Neuronal stem cell (in vitro differentiated cells): ENCODE data around the gene SFXN1.
"Not testable (repeated sequence)": the region's sequence is repeated elsewhere in the genome, so short reads cannot be mapped to it uniquely, and the experiment has no call there.

Source experiments
- DNase-seq: peaks from one replicate; pipeline ENCODE4 v3.0.0-alpha.2; 2013; ENCODE audit warnings: low spot score
- H2AFZ ChIP-seq: one replicate; pipeline ENCODE4 v1.6.1; 2013; ENCODE audit warnings: mild to moderate bottlenecking, low read length, inconsistent platforms
- H2AK5ac ChIP-seq: 2 replicates; pipeline ENCODE4 v1.6.1; 2013; ENCODE audit warnings: low read depth, mild to moderate bottlenecking, inconsistent platforms, low read length, moderate library complexity, mixed read lengths
- H2BK120ac ChIP-seq: 2 replicates; pipeline ENCODE4 v1.6.1; 2013; ENCODE audit warnings: low read depth, mild to moderate bottlenecking, inconsistent platforms, low read length, moderate library complexity, mixed read lengths
- H2BK12ac ChIP-seq: one replicate; pipeline ENCODE4 v1.6.1; 2013; ENCODE audit warnings: low read length, inconsistent platforms
- H2BK15ac ChIP-seq: 2 replicates; pipeline ENCODE4 v1.6.1; 2013; ENCODE audit warnings: mild to moderate bottlenecking, low read length, inconsistent platforms, mixed read lengths
- H2BK5ac ChIP-seq: one replicate; pipeline ENCODE4 v1.6.1; 2013; ENCODE audit warnings: inconsistent platforms, mild to moderate bottlenecking, low read length, moderate library complexity
- H3K14ac ChIP-seq: one replicate; pipeline ENCODE4 v1.6.1; 2013; ENCODE audit warnings: low read length, inconsistent platforms
- H3K18ac ChIP-seq: 2 replicates; pipeline ENCODE4 v1.6.1; 2013; ENCODE audit warnings: low read length, inconsistent platforms
- H3K23ac ChIP-seq: 2 replicates; pipeline ENCODE4 v1.6.1; 2013; ENCODE audit warnings: low read depth, mild to moderate bottlenecking, mixed read lengths, low read length, inconsistent platforms; ENCODE audit not compliant: poor library complexity
- H3K27ac ChIP-seq: replicated peaks from 3 replicates; pipeline ENCODE4 v1.5.1; 2013; ENCODE audit warnings: low read length, inconsistent platforms
- H3K27me3 ChIP-seq, 3 experiments: 2 replicates each; pipeline ENCODE4 v1.6.1; 2013; ENCODE audit warnings: low read length in 3 of 3, mild to moderate bottlenecking in 2 of 3, inconsistent platforms in 1 of 3, low read depth in 1 of 3, mixed read lengths in 1 of 3, moderate library complexity in 1 of 3; ENCODE audit not compliant: control insufficient read depth in 3 of 3, insufficient read depth in 3 of 3
- H3K36me3 ChIP-seq, 2 donors: replicated peaks in 1 of 2; 2 replicates each; pipeline ENCODE4 v1.6.1; 2013; ENCODE audit warnings: low read length in 2 of 2; ENCODE audit not compliant: control insufficient read depth in 2 of 2, insufficient read depth in 2 of 2
- H3K4ac ChIP-seq: 2 replicates; pipeline ENCODE4 v1.6.1; 2013; ENCODE audit warnings: inconsistent platforms, mild to moderate bottlenecking, low read length, moderate library complexity
- H3K4me1 ChIP-seq, 2 donors: 1 replicate in 1 of 2; 2 replicates in 1 of 2; pipeline ENCODE4 v1.6.1; 2013; ENCODE audit warnings: low read length in 2 of 2, low read depth in 1 of 2; ENCODE audit not compliant: control insufficient read depth in 2 of 2, insufficient read depth in 1 of 2
- H3K4me2 ChIP-seq: one replicate; pipeline ENCODE4 v1.6.1; 2013; ENCODE audit warnings: mild to moderate bottlenecking, low read length, inconsistent platforms; ENCODE audit not compliant: insufficient read depth, poor library complexity, severe bottlenecking
- H3K4me3 ChIP-seq, 2 donors: 2 replicates each; pipeline ENCODE4 v1.5.1; 2013; ENCODE audit warnings: low read length in 2 of 2, mild to moderate bottlenecking in 2 of 2, inconsistent platforms in 1 of 2, moderate library complexity in 1 of 2
- H3K79me1 ChIP-seq: one replicate; pipeline ENCODE4 v1.6.1; 2013; ENCODE audit warnings: low read depth, mild to moderate bottlenecking, inconsistent platforms, low read length, moderate library complexity
- H3K9ac ChIP-seq: one replicate; pipeline ENCODE4 v1.6.1; 2013; ENCODE audit warnings: mild to moderate bottlenecking, low read depth, low read length, inconsistent platforms; ENCODE audit not compliant: poor library complexity
- H3K9me3 ChIP-seq, 2 donors: replicated peaks in 1 of 2; 2 replicates each; pipeline versions ENCODE3 to v1.6.1; 2013; ENCODE audit warnings: low read length in 2 of 2, mild to moderate bottlenecking in 2 of 2, inconsistent platforms in 1 of 2, low read depth in 1 of 2, mixed read lengths in 1 of 2, moderate library complexity in 1 of 2; ENCODE audit not compliant: control insufficient read depth in 2 of 2, insufficient read depth in 1 of 2
- H4K8ac ChIP-seq: one replicate; pipeline ENCODE4 v1.6.1; 2013; ENCODE audit warnings: low read depth, mild to moderate bottlenecking, inconsistent platforms, low read length, moderate library complexity
- H4K91ac ChIP-seq: one replicate; pipeline ENCODE4 v1.6.1; 2013; ENCODE audit warnings: low read length, low read depth, mild to moderate bottlenecking, inconsistent platforms; ENCODE audit not compliant: poor library complexity
- WGBS, 2 donors: extraction: QIAGEN DNeasy Blood & Tissue Kit; methylation state at CpG; one replicate each; pipeline ENCODE4 v1.1.7; 2013; ENCODE audit warnings: missing lambda C conversion rate in 2 of 2, mixed read lengths in 1 of 2; ENCODE audit not compliant: insufficient read length in 2 of 2, insufficient replicate concordance in 1 of 2; ENCODE audit errors: extremely low coverage in 2 of 2; 5-methylcytosine and 5-hydroxymethylcytosine counted together

Gene SFXN1

GRCh38 chr5:175452166-175452565 is 26.2 kb upstream of the SFXN1 start:
- Histone ChIP-seq H2BK15ac (no peak overlapping the region), H3K14ac (no peak overlapping the region), H3K4me2 (no peak overlapping the region), H3K4ac (no peak overlapping the region), H2BK5ac (no peak overlapping the region), H3K79me1 (no peaks in the 10 kb centered on the region), H3K9ac (no peak overlapping the region), H3K18ac (no peak overlapping the region), H3K27me3 (peaks cover 0 to 43% (median 0%) of the 10 kb centered on the region in 3 experiments), H3K36me3 (no peaks in the 10 kb centered on the region), H2BK12ac (no peak overlapping the region), H2AFZ (no peak overlapping the region), H2BK120ac (no peak overlapping the region), H3K9me3 (no peaks in the 10 kb centered on the region), H2AK5ac (no peak overlapping the region), H3K23ac (no peak overlapping the region), H3K27ac (no peak overlapping the region), H3K4me3 (no peak overlapping the region), H4K8ac (no peak overlapping the region), H4K91ac (no peak overlapping the region), H3K4me1 (peaks cover 3 to 5% of the 10 kb centered on the region in 2 donors)
- DNase-seq: no peak
- WGBS, 2 donors: no CpG with 5 or more reads among the region's 2 CpGs

- H3K4me1 ChIP-seq, H3K9ac ChIP-seq, H4K91ac ChIP-seq, H3K14ac ChIP-seq, H2BK120ac ChIP-seq, H2BK12ac ChIP-seq, H4K8ac ChIP-seq, H2AK5ac ChIP-seq, H3K4me3 ChIP-seq, H3K23ac ChIP-seq, H3K4me2 ChIP-seq, H3K4ac ChIP-seq, H3K18ac ChIP-seq, H3K79me1 ChIP-seq, H2BK5ac ChIP-seq, H3K9me3 ChIP-seq, H3K27ac ChIP-seq, H2AFZ ChIP-seq, DNase-seq, H3K36me3 ChIP-seq, H2BK15ac ChIP-seq: not testable (repeated sequence)
- H3K27me3 ChIP-seq: peaks cover 0 to 27% (median 0%) of the 10 kb centered on the region in 3 experiments
- no CpG with 5 or more reads among the region's 5 CpGs for WGBS, 2 donors
Observed at GRCh38 chr5:175454338-175454737, 24.0 kb upstream of the SFXN1 start.

GRCh38 chr5:175456105-175456742 is 22.1 kb upstream of the SFXN1 start:
- Histone ChIP-seq H3K4me1 (peaks cover 0 to 3% of the 10 kb centered on the region in 2 donors), H4K8ac (no peak overlapping the region), H3K9me3 (no peaks in the 10 kb centered on the region), H4K91ac (no peak overlapping the region), H2AFZ (peak overlapping the region; percentile 61), H3K4ac (no peak overlapping the region), H2BK5ac (no peak overlapping the region), H3K14ac (no peak overlapping the region), H3K18ac (no peak overlapping the region), H3K4me3 (no peak overlapping the region), H3K23ac (no peak overlapping the region), H2BK120ac (no peak overlapping the region), H2AK5ac (no peak overlapping the region), H3K27ac (no peak overlapping the region), H3K4me2 (no peak overlapping the region), H3K79me1 (no peaks in the 10 kb centered on the region), H3K27me3 (peaks cover 0 to 16% (median 0%) of the 10 kb centered on the region in 3 experiments), H2BK12ac (no peak overlapping the region), H2BK15ac (no peak overlapping the region), H3K36me3 (no peaks in the 10 kb centered on the region), H3K9ac (no peak overlapping the region)
- WGBS, 2 donors: no CpG with 5 or more reads among the region's 11 CpGs
- DNase-seq: no peak

- Histone ChIP-seq H3K36me3 (no peaks in the 10 kb centered on the region), H4K91ac (no peak overlapping the region), H2AFZ (no peak overlapping the region), H3K79me1 (no peaks in the 10 kb centered on the region), H4K8ac (no peak overlapping the region), H2BK120ac (no peak overlapping the region), H3K4me3 (no peak overlapping the region), H3K9ac (no peak overlapping the region), H2BK12ac (no peak overlapping the region), H2AK5ac (no peak overlapping the region), H3K9me3 (no peaks in the 10 kb centered on the region), H2BK5ac (no peak overlapping the region), H3K14ac (no peak overlapping the region), H3K27me3 (peaks cover 0 to 10% (median 0%) of the 10 kb centered on the region in 3 experiments), H3K23ac (no peak overlapping the region), H3K4me2 (no peak overlapping the region), H3K27ac (no peak overlapping the region), H3K4ac (no peak overlapping the region), H3K18ac (no peak overlapping the region), H2BK15ac (no peak overlapping the region), H3K4me1 (peaks cover 0 to 3% of the 10 kb centered on the region in 2 donors)
- no peak for DNase-seq
- WGBS, 2 donors: no CpG with 5 or more reads among the region's 1 CpG
Observed at GRCh38 chr5:175457466-175457865, 20.9 kb upstream of the SFXN1 start.
